ENCODE measurements around the gene GLIPR2.

DNA sequence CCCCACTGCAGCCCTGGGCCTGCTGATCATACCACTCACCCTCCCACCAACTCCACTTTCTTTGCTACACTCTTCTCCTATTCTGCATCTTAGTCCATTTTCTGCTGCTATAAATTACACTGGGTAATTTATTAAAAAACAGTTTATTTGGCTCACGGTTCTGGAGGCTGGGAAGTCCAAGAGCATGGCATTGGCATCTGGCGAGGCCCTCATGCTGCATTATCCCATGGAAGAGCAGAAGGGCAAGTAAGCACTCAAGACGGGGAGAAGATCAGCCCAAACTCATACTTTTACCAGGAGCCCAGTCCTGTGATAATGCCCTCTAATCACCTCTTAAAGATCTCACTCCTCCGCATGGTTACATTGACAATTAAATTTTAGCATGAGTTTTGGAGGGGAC is 9.4 kb downstream of the GLIPR2 start:
- TF ChIP-seq GATA2 (IDR thresholded peaks at IDR 0.05; ENCODE audit: low read depth, low read length) (no peak), GATA3 (IDR thresholded peaks at IDR 0.05; ENCODE audit: low read depth, low read length) (no peak)
